ENCODE data around the gene PITPNM1. TPM values are rescaled to one million over a fixed set of nuclear protein-coding genes. Genes with fewer than 3 reads are reported as not detected.
A peak's percentile ranks its signal among the peaks of the same experiment; 100 is the strongest.
"Not testable (repeated sequence)": the region's sequence is repeated elsewhere in the genome, so short reads cannot be mapped to it uniquely, and the experiment has no call there.

PITPNM1 gene
- total RNA-seq, 1 donor from 2014 or later, result 16.4 TPM

- DNase-seq (ENCODE audit: low read depth, low spot score), result no peak
Measured at GRCh38 chr11:67523556-67524479, 18.7 kb upstream of the PITPNM1 start.

GRCh38 chr11:67522844-67523555 is 17.8 kb upstream of the PITPNM1 start, which contains the start of gene CABP2:
TSS of gene CABP2 (minus strand) at chr11:67523446. CDS start at chr11:67523326, 120 bp downstream.
- DNase-seq (ENCODE audit: low read depth, low spot score), result no peak

GRCh38 chr11:67522338-67522737 is 17.2 kb upstream of the PITPNM1 start:
- DNase-seq (ENCODE audit: low read depth, low spot score), result no peak

- no peak for DNase-seq (ENCODE audit: low read depth, low spot score)
Measured at GRCh38 chr11:67521924-67522323, 16.8 kb upstream of the PITPNM1 start.

GRCh38 chr11:67520856-67521824 is 16.0 kb upstream of the PITPNM1 start:
- no peak for DNase-seq (ENCODE audit: low read depth, low spot score)

DNA sequence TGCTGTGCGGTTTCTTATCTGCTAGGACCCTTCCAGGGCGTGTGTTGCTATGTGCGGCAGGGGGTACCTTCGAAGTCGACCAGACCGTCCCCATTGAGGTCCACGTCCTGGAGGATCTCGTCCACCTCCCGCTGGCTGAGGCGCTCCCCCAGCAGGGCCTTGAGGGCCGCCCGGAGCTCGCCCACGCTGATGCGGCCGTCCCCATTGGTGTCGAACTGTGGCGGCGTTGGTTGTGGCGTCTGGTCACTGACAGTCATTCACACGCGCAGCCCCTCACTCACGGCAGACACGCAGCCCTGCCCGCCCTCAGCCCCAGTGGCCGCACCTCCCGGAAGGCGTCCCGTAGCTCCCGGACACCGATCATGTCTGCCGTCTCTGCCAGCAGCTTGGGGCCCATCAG is 14.6 kb upstream of the PITPNM1 start:
- DNase-seq (ENCODE audit: low read depth, low spot score), result no peak

GRCh38 chr11:67517784-67518552 is 12.8 kb upstream of the PITPNM1 start:
- DNase-seq (ENCODE audit: low read depth, low spot score), result no peak

DNA sequence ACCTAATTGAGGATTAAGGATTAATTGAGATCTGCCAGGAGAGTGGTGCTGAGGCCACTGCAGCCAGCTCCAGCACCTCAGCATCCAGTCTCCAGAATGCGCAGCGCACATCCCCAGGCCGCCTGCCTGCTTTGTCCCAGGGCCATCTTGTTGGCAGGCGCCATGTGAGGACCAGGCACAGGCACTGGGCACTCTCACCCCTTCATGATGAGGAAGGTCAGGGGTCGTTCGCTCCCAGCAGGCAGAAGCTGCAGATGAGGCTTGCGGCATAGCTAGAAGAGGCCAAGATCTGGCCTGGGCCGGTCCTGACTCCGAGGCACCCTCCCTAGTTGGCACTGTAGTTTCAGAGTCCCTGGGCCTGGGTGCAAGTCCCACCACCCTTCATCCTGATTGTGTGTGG is 11.6 kb upstream of the PITPNM1 start:
- no peak for DNase-seq (ENCODE audit: low read depth, low spot score)

DNA sequence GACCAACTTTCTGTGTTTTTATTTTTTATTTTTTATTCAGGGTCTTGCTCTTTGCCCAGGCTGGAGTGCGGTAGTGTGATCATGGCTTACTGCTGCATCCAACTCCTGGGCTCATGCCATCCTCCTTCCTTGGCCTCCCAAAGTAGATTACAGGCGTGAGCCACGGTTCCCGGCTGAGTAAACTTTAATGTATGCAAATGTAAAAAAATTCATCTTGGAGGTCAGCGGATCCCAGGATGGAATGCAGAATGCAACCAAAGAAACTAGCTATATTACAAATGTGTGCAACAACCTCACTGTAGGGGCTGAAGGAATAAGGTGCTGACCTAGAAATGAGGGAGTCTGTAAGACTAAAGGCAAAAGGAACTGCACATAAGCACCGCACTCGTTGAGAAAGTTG is 9.0 kb upstream of the PITPNM1 start:
- no peak for DNase-seq (ENCODE audit: low read depth, low spot score)

GRCh38 chr11:67511558-67511957 is 6.4 kb upstream of the PITPNM1 start:
- not testable (repeated sequence) for DNase-seq (ENCODE audit: low read depth, low spot score)

GRCh38 chr11:67510023-67510345 is 4.8 kb upstream of the PITPNM1 start:
- DNase-seq (ENCODE audit: low read depth, low spot score), result no peak

DNA sequence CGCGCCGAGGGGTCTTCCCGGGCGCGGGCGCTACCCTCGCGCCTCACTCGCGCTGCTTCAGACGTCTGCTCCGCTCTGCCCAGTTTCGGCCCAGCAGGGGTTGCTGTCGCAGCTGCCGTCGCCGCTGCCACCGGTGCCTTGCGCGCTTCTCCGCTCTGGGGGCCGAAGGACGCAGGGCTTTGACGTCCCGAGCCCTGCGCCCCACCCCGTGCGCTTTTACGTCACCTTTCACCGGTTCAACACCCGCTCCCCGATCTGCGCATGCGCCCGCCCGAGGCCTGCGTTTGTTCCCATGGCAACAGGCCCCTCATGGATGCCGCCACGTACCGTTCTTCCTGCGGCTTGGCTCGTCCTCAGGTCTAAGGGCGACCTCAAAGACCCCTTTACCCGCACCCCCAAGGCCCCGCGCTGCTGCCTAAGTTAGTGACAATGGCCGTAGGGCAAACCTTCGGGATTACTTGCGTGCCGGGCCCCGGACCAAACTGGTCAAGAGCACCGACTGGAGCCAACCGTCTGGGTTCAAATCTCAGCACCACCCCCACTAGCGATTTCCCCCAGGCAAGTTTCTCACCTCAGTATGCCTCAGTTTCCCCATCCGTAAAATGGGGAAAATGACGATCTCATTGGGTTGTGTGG is 3.4 kb upstream of the PITPNM1 start:
- DNase-seq (ENCODE audit: low read depth, low spot score), result peak; percentile 81

GRCh38 chr11:67507864-67508485 is 2.8 kb upstream of the PITPNM1 start, which contains the start of gene CDK2AP2:
TSS of gene CDK2AP2 (minus strand) at chr11:67508162. CDS start at chr11:67508082, 80 bp downstream.
- peak; percentile 99 for DNase-seq (ENCODE audit: low read depth, low spot score)

GRCh38 chr11:67507242-67507863 is 2.2 kb upstream of the PITPNM1 start:
- peak; percentile 49 for DNase-seq (ENCODE audit: low read depth, low spot score)

DNA sequence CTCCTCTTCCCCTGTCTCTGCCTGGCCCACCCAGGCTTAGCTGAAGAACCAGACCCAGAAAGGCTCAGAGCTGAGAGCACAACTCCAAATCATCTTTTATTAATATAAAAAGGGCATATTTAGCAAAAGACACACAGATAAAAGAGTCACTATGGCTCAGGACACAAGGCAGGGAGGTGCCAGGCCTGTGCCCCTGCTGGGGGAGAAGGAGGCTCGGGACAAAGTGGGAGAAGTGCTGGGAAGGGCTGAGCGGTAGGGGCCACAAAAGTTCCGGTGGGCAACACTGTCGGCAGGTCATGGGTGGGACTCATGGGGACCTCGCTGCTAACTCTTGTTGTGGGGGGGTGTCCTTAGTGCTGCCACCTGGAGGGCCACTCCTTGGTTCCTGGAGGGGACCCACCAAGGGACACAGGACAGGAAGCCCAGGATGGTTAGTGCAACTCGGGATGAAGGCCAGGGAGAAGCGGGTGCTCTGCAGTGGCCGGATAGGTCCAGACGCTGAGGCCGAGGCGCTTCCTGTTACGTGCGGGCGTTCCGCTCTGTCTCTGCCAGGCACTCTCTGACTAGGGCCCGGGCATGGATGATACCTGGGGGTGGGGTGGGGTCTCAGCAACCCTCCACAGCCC is 1.4 kb upstream of the PITPNM1 start:
- DNase-seq (ENCODE audit: low read depth, low spot score), result no peak

DNA sequence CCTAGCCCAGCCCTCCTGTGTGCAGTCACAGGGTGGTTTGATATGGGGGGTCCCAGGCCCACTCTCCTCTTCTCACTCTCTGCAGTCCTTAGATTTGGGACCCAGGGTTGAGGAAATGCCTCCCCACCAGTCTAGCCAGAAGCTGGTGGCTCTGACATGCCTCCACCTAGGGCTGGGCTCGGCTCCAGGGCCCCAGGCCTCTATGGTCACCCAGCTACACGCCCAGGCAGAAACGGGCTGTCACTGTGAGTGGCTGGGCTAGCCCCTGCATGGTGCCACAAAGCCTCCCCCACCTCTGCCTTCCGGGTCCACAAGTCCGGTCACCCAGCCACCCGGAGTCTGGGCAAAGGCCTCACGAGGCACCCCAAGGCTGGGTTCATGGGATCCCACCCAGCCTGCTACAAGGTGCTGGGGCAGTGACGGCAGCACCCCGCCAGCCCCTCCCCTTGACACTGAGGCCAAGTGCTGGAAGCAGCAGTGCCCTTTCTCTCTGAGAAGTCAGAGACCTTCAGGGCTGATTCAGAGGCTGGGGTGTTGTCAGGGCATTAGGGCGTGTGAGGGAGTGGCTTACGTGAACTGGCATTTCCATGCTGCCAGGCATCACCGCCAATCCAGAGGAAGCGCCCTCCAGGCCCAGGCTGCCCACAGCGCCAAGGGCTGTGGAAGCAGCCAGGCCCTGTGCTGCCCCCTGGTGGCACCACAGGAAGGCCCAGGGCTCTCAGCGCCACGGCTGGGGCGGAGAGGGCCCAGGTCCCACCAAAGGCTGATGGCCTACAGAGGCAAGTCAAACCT is 638 bp upstream of the PITPNM1 start:
- peak; percentile 54 for DNase-seq (ENCODE audit: low read depth, low spot score)

- no peak for DNase-seq (ENCODE audit: low read depth, low spot score)
Measured at GRCh38 chr11:67504005-67504949, 886 bp downstream of the PITPNM1 start.
